Colon (tissue), 2 donors: Measurements from ENCODE around the gene MYORG.

Experiments used
- FAIRE-seq: peaks from 2 replicates; lab custom pipeline; 2012; peaks lifted over from hg19 to GRCh38; lab: Jason Lieb, UNC
- donor health status: control.
- donor health status: control.

Gene MYORG

GRCh38 chr9:34332076-34332964 is 44.4 kb downstream of the MYORG start:
- FAIRE-seq = no peak

GRCh38 chr9:34331196-34331595 is 45.5 kb downstream of the MYORG start:
- no peak for FAIRE-seq

DNA sequence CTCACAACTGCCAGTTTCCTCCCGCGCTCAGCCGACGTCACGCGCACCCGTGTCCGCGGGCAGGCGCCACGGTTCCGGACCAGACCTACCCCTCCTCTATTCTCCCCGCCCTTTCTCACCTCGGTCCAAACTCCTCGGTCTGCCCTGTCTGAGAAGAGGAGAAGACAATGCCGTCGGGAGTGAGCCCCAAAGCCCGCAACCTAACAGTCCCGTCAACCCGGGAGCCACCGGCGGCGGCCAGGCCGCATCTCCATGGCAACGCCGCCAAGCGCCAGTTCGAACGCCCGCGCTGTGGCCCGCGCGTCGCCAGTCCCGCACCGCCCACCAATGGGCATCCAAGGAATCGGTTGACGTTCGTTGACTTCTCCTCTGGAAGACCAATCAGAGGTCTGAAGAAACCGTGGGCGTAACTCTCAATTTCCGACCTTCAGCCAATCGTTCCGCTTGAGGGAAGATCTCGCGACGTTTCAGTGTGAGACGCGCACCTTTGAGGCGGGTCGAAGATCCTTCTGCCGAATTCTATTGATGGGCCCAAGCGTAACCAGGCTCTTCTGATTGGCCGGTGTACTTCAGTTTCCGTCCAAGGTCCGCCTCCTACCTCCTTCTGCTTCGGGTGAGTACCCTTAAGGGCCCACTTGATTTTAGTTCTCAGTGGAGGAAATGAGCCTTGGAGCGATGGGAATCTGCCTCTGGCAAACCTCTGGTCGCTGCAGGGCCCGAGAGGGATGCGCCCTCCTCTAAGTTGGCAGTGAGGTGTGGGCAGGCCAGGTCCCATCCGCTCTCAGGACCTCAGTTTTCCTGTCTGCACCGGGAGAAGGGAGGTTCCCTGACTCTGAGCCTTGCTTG is 47.5 kb downstream of the MYORG start, which contains the start of the genes KIF24 and NUDT2:
TSS of gene KIF24 (minus strand) at position 282 of the 846 bp plus-strand sequence. CDS start 17,922 bp downstream, outside the sequence.
TSS of gene NUDT2 (plus strand) at position 583 of the 846 bp plus-strand sequence. CDS start 9,471 bp downstream, outside the sequence.
- peak; percentile 91 for FAIRE-seq

- no peak for FAIRE-seq
Measured at GRCh38 chr9:34328500-34328986, 48.2 kb downstream of the MYORG start.

GRCh38 chr9:34326690-34327089 is 50.0 kb downstream of the MYORG start:
- no peak for FAIRE-seq

- FAIRE-seq = no peak
Measured at GRCh38 chr9:34322899-34323591, 53.7 kb downstream of the MYORG start.

DNA sequence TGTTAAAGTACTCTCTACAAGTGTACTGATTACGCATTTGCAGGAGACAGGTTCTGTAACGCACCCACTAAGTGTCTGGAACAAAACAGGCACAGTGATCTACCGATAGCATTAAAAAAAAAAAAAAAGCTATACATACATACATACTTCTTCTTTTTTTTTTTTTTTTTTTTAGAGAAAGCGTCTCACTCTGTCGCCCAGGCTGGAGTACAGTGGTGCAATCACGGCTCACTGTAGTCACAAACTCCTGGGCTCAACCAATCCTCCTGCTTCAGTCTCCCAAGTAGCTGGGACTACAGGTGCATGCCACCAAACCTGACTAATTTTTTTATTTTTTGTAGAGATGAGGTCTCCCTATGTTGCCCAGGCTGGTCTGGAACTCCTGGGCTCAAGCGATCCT is 55.2 kb downstream of the MYORG start:
- FAIRE-seq = no peak

DNA sequence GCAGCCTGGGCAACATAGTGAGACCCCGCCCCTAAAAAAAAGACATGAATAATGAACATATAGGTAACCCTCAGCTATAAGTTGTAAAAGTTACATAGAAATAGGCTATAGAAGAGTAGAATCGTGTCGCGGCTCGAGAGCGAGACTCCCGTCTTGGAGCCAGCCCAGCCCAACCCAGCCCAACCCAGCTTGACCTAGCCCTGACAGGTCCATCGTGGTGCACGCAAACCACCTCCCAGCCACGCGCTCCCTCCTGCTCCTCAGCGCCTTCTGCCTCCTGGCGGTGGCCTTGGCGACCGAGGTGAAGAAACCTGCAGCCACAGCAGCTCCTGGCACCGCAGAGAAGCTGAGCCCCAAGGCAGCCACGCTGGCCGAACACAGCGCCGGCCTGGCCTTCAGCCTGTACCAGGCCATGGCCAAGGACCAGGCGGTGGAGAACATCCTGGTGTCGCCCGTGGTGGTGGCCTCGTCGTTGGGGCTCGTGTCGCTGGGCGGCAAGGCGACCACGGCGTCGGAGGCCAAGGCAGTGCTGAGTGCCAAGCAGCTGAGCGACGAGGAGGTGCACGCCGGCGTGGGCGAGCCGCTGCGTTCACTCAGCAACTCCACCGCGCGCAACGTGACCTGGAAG is 58.4 kb downstream of the MYORG start:
- no peak for FAIRE-seq

- no peak for FAIRE-seq
Measured at GRCh38 chr9:34317436-34317835, 59.3 kb downstream of the MYORG start.
